GM23248 (cell line): Measurements from ENCODE around the gene G6PC3.

Experiments used
- EZH2 ChIP-seq: fragments of 200-600 bp; sonication (generic); IDR thresholded peaks from 2 replicates; pipeline ENCODE4 v1.6.1; 2018; ENCODE audit warnings: antibody characterized with exemption, mild to moderate bottlenecking; ENCODE audit not compliant: insufficient read depth, poor library complexity, severe bottlenecking
- EZH2phosphoT487 ChIP-seq: fragments of 200-600 bp; sonication (generic); IDR thresholded peaks from 2 replicates; pipeline ENCODE4 v1.6.1; 2018; ENCODE audit warnings: antibody characterized with exemption, moderate library complexity, mild to moderate bottlenecking, low read depth; ENCODE audit not compliant: insufficient read depth

DNA sequence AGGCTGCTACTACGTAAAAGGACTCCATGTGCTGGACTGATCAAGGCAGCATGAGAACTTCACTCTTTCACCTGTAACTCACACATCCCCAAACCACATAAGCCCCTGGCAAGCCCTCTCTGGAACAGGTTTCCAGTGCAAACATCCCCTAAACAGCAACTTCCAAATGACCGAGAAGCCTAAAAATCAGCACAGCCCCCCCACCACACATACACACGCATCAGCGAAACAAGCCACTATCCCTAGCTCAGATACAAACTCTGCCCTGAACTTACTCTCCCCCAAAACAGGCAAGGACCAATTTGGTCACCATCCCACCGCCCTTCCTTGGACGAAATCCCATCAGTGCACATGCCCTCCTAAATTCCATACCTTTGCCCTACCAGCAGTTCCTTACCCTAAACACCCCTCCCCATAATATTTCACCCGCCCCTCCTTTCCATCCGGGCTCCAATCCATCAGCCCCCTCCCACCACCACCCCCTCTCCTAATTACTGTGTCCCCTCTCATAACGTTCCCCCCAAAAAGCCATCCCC lies 4.8 kb upstream of the G6PC3 start:
- TF ChIP-seq EZH2phosphoT487 (no peak), EZH2 (no peak)
